HEK293 (cell line): ENCODE results near the gene GTF3C4.
A peak's percentile ranks its signal among the peaks of the same experiment; 100 is the strongest.

Experiments
- CTCF ChIA-PET: fragments of 350-600 bp; formaldehyde crosslinking; extraction: SDS; loops from one replicate; lab custom pipeline; 2021; ENCODE audit warnings: antibody characterized with exemption; lab: Yijun Ruan, JAX
- POLR2A ChIA-PET: fragments of 300-600 bp; formaldehyde crosslinking; extraction: SDS; loops from one replicate; lab custom pipeline; 2020; ENCODE audit warnings: antibody characterized with exemption, inconsistent platforms; lab: Yijun Ruan, JAX
- H3K27ac ChIP-seq: fragments of 200-500 bp; sonication (Bioruptor generic); 2 replicates; pipeline ENCODE4 v1.5.1; 2014; ENCODE audit warnings: low read depth, low read length, control low read depth, inconsistent platforms; ENCODE audit errors: extremely low read depth
- H3K36me3 ChIP-seq, 2 experiments: fragments of 200-500 bp in 1 of 2; sonication (Bioruptor generic) in 1 of 2; 1 replicate in 1 of 2; 2 replicates in 1 of 2; pipeline ENCODE4 v1.5.1; 2014 to 2017; ENCODE audit warnings: inconsistent platforms in 2 of 2, low read length in 2 of 2; ENCODE audit not compliant: control insufficient read depth in 2 of 2, insufficient read depth in 1 of 2
- H3K4me1 ChIP-seq: fragments of 200-500 bp; sonication (Bioruptor generic); 2 replicates; pipeline ENCODE4 v1.5.1; 2014; ENCODE audit warnings: mild to moderate bottlenecking, low read length, inconsistent platforms; ENCODE audit not compliant: control insufficient read depth, insufficient read depth
- H3K4me3 ChIP-seq: 2 replicates; pipeline ENCODE4 v1.5.1; 2011; ENCODE audit warnings: low read depth, mild to moderate bottlenecking, control low read depth, low read length, moderate library complexity
- H3K9me3 ChIP-seq: fragments of 200-500 bp; sonication (Bioruptor generic); 2 replicates; pipeline ENCODE4 v1.5.1; 2014; ENCODE audit warnings: low read depth, low read length, inconsistent platforms; ENCODE audit not compliant: control insufficient read depth, insufficient read depth
- PRDM1 ChIP-seq: fragments of 450-650 bp; formaldehyde crosslinking; IDR thresholded peaks from 2 replicates; pipeline ENCODE4; 2016; ENCODE audit warnings: missing biosample characterization, missing genetic modification characterization
- REST ChIP-seq: fragments of 450-650 bp; formaldehyde crosslinking; IDR thresholded peaks from 2 replicates; pipeline ENCODE4 v1.5.1; 2016; ENCODE audit warnings: missing biosample characterization, missing genetic modification characterization
- SCRT2 ChIP-seq: fragments of 450-650 bp; formaldehyde crosslinking; IDR thresholded peaks from 2 replicates; pipeline ENCODE4 v1.5.1; 2016; ENCODE audit warnings: missing biosample characterization, missing genetic modification characterization
- SETDB1 ChIP-seq: IDR thresholded peaks from one replicate; pipeline ENCODE4 v1.6.1; 2017; ENCODE audit warnings: mild to moderate bottlenecking, low read length, moderate library complexity, mixed read lengths; ENCODE audit not compliant: insufficient read length
- SP7 ChIP-seq: fragments of 450-650 bp; formaldehyde crosslinking; IDR thresholded peaks from 2 replicates; pipeline ENCODE4 v1.5.1; 2016; ENCODE audit warnings: missing biosample characterization, missing genetic modification characterization
- TCF7L2 ChIP-seq: IDR thresholded peaks from 2 replicates; pipeline ENCODE4 v1.6.1; 2011; ENCODE audit warnings: low read depth, mild to moderate bottlenecking, inconsistent platforms, low read length, moderate library complexity, borderline replicate concordance
- TRIM28 ChIP-seq: IDR thresholded peaks from 2 replicates; pipeline ENCODE4 v1.6.1; 2011; ENCODE audit warnings: low read length, control low read depth, borderline replicate concordance
- ZFHX2 ChIP-seq: fragments of 450-650 bp; formaldehyde crosslinking; conservative IDR thresholded peaks from 2 replicates; pipeline ENCODE4 v1.5.1; 2016; ENCODE audit warnings: missing biosample characterization, missing genetic modification characterization
- ZFP37 ChIP-seq: fragments of 450-650 bp; formaldehyde crosslinking; IDR thresholded peaks from 2 replicates; pipeline ENCODE4 v1.5.1; 2016; ENCODE audit warnings: missing biosample characterization, missing genetic modification characterization
- ZNF10 ChIP-seq: fragments of 450-650 bp; formaldehyde crosslinking; IDR thresholded peaks from 2 replicates; pipeline ENCODE4 v1.5.1; 2017; ENCODE audit warnings: missing biosample characterization, missing genetic modification characterization
- ZNF114 ChIP-seq: fragments of 450-650 bp; formaldehyde crosslinking; IDR thresholded peaks from 2 replicates; pipeline ENCODE4 v1.5.0; 2017; ENCODE audit warnings: missing biosample characterization, missing genetic modification characterization
- ZNF121 ChIP-seq: fragments of 450-650 bp; formaldehyde crosslinking; IDR thresholded peaks from 2 replicates; pipeline ENCODE4 v1.5.1; 2016; ENCODE audit warnings: missing biosample characterization, missing genetic modification characterization
- ZNF292 ChIP-seq: fragments of 450-650 bp; formaldehyde crosslinking; IDR thresholded peaks from 2 replicates; pipeline ENCODE4 v1.5.1; 2016; ENCODE audit warnings: low read depth, missing biosample characterization, missing genetic modification characterization, borderline replicate concordance
- ZNF354C ChIP-seq: fragments of 450-650 bp; formaldehyde crosslinking; IDR thresholded peaks from 2 replicates; pipeline ENCODE4 v1.5.1; 2016; ENCODE audit warnings: missing biosample characterization, missing genetic modification characterization, low read depth, borderline replicate concordance
- ZNF530 ChIP-seq: fragments of 450-650 bp; formaldehyde crosslinking; IDR thresholded peaks from 2 replicates; pipeline ENCODE4 v1.5.1; 2016; ENCODE audit warnings: low read depth, missing biosample characterization, missing genetic modification characterization
- ZNF561 ChIP-seq: fragments of 450-650 bp; IDR thresholded peaks from 2 replicates; pipeline ENCODE4 v1.5.1; 2018; ENCODE audit warnings: missing biosample characterization, missing genetic modification characterization, borderline replicate concordance
- ZNF596 ChIP-seq: fragments of 450-650 bp; IDR thresholded peaks from 2 replicates; pipeline ENCODE4 v1.5.0; 2018; ENCODE audit warnings: missing biosample characterization, mild to moderate bottlenecking, missing genetic modification characterization, moderate library complexity
- ZNF670 ChIP-seq: fragments of 450-650 bp; formaldehyde crosslinking; IDR thresholded peaks from 2 replicates; pipeline ENCODE4 v1.5.1; 2016; ENCODE audit warnings: missing biosample characterization, missing genetic modification characterization, low read depth
- ZNF701 ChIP-seq: fragments of 450-650 bp; formaldehyde crosslinking; IDR thresholded peaks from 2 replicates; pipeline ENCODE4 v1.5.1; 2016; ENCODE audit warnings: missing biosample characterization, missing genetic modification characterization
- ZSCAN30 ChIP-seq: fragments of 450-650 bp; IDR thresholded peaks from 2 replicates; pipeline ENCODE4 v1.5.1; 2018; ENCODE audit warnings: missing biosample characterization, mild to moderate bottlenecking, missing genetic modification characterization, moderate library complexity
- TF ChIP-seq, protein P1 (sequence below): fragments of 450-650 bp; formaldehyde crosslinking; IDR thresholded peaks from 2 replicates; pipeline ENCODE4 v1.5.1; 2016; ENCODE audit warnings: missing biosample characterization, missing genetic modification characterization

Gene GTF3C4

DNA sequence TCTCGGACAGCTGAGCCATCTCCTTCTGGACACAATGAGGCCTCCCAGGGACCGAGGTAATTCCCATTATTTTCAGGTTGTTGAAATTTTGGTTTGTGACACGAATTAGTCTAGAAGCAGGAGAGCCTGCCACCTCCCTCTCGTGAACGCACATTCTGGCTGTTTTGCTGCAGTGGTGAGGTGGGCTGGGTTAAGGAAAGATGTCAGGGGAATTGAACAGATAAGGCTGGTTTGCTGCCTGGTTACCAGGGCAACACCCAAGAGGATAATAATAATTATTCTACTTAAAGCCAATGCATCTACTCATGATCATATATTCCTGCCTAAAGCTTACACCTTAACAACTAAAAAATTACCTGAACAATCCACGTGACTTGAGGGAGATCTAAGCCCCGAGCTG, 38.6 kb upstream of the GTF3C4 start:
- TF ChIP-seq ZFP37, result no peak
- TF ChIP-seq ZSCAN30 (tag by site-specific recombination), result no peak
- TF ChIP-seq, all 188 proteins: peak for 0
- ChIA-PET CTCF (interaction anchor here (0.6 kb wide), 1 partner anchor 16 kb away, joined by 3 read pairs; no protein-coding TSS in a partner anchor), POLR2A (no interaction called here)
- H3K27ac ChIP-seq, result no peak overlapping the region
- H3K9me3 ChIP-seq, result no peaks in the 10 kb centered on the region
- H3K4me3 ChIP-seq, result no peak overlapping the region
- peaks cover 0 to 56% of the 10 kb centered on the region in 2 experiments; a peak in 1 of 3 replicates for H3K36me3 ChIP-seq
- no peaks in the 10 kb centered on the region for H3K4me1 ChIP-seq

GRCh38 chr9:132632413-132633129, 37.7 kb upstream of the GTF3C4 start:
- H3K4me3 ChIP-seq, result no peak overlapping the region
- CTCF ChIA-PET, result interaction anchor here (0.6 kb wide), 1 partner anchor 17 kb away, joined by 3 read pairs; no protein-coding TSS in a partner anchor
- H3K27ac ChIP-seq, result no peak overlapping the region
- H3K36me3 ChIP-seq, result peaks cover 0 to 60% of the 10 kb centered on the region in 2 experiments; a peak in 1 of 3 replicates
- POLR2A ChIA-PET, result no interaction called here
- no peaks in the 10 kb centered on the region for H3K4me1 ChIP-seq
- no peaks in the 10 kb centered on the region for H3K9me3 ChIP-seq
- TF ChIP-seq SETDB1 (no peak), ZNF114 (tag by site-specific recombination) (no peak), ZFHX2 (tag by site-specific recombination) (0 out of 2 replicates have a peak, but pooled peaks have one; percentile 24)

GRCh38 chr9:132634327-132634726, 35.9 kb upstream of the GTF3C4 start:
- no peaks in the 10 kb centered on the region for H3K4me1 ChIP-seq
- H3K36me3 ChIP-seq, result peaks cover 0 to 60% of the 10 kb centered on the region in 2 experiments; a peak in 1 of 3 replicates
- no peak overlapping the region for H3K4me3 ChIP-seq
- no peak overlapping the region for H3K27ac ChIP-seq
- ChIA-PET POLR2A (no interaction called here), CTCF (no interaction called here)
- TF ChIP-seq ZNF670 (no peak), TCF7L2 (no peak)
- TF ChIP-seq, protein P1, sequence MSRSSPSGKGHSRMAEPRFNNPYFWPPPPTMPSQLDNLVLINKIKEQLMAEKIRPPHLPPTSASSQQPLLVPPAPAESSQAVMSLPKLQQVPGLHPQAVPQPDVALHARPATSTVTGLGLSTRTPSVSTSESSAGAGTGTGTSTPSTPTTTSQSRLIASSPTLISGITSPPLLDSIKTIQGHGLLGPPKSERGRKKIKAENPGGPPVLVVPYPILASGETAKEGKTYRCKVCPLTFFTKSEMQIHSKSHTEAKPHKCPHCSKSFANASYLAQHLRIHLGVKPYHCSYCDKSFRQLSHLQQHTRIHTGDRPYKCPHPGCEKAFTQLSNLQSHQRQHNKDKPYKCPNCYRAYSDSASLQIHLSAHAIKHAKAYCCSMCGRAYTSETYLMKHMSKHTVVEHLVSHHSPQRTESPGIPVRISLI (tag by site-specific recombination), result 0 out of 2 replicates have a peak, but pooled peaks have one; percentile 17
- H3K9me3 ChIP-seq, result no peaks in the 10 kb centered on the region

DNA sequence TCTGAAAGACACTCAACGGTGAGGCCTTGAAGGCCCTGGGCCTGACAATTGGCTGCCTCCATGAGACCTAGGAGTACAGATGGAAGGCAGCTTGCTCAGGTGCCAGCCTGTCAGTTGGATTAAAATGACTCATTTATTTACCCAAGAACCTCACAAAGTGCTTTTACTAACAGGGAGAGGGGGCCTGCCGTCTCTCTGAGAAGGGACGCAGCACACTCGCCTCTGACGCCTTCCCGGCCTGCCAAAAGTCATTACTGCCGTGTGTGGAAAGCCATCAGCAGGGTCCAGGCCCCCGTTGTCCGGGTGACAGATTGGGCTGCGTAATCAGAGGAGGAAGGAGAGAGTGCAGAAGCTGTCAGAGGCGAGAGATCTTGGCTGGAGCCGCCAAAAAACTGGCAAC, 32.9 kb upstream of the GTF3C4 start:
- Histone ChIP-seq H3K36me3 (peaks cover 0 to 61% of the 10 kb centered on the region in 2 experiments), H3K9me3 (no peaks in the 10 kb centered on the region), H3K4me3 (no peak overlapping the region), H3K27ac (no peak overlapping the region), H3K4me1 (no peaks in the 10 kb centered on the region)
- TF ChIP-seq SCRT2 (tag by site-specific recombination), result no peak
- ChIA-PET POLR2A (no interaction called here), CTCF (no interaction called here)

- Histone ChIP-seq H3K4me1 (no peaks in the 10 kb centered on the region), H3K4me3 (no peak overlapping the region), H3K36me3 (peaks cover 2 to 63% of the 10 kb centered on the region in 2 experiments), H3K27ac (no peak overlapping the region), H3K9me3 (no peaks in the 10 kb centered on the region)
- CTCF ChIA-PET, result no interaction called here
- POLR2A ChIA-PET, result no interaction called here
- TF ChIP-seq PRDM1 (no peak), ZNF354C (tag by site-specific recombination) (no peak), ZNF561 (no peak), ZNF596 (tag by site-specific recombination) (no peak), TRIM28 (no peak), ZNF292 (tag by site-specific recombination) (no peak), ZNF10 (tag by site-specific recombination) (no peak), REST (tag by site-specific recombination) (no peak), ZNF701 (tag by site-specific recombination) (no peak), ZNF121 (tag by site-specific recombination) (no peak), ZNF530 (no peak), SP7 (tag by site-specific recombination) (no peak)
Observed at GRCh38 chr9:132637801-132638200, 32.5 kb upstream of the GTF3C4 start.
